Neural progenitor cell (in vitro differentiated cells): ENCODE data around the gene NCBP2L.

Experiments used
- EZH2 ChIP-seq: fragments of 200-600 bp; sonication (generic); IDR thresholded peaks from 2 replicates; pipeline ENCODE4 v1.6.1; 2017; ENCODE audit warnings: antibody characterized with exemption, mild to moderate bottlenecking, moderate library complexity
- EZH2phosphoT487 ChIP-seq: fragments of 200-600 bp; sonication (generic); IDR thresholded peaks from 2 replicates; pipeline ENCODE4 v1.6.1; 2017; ENCODE audit warnings: antibody characterized with exemption
- TF ChIP-seq, protein P1 (sequence below): fragments of 200-600 bp; sonication (generic); IDR thresholded peaks from 2 replicates; pipeline ENCODE4 v1.5.1; 2017; ENCODE audit warnings: antibody characterized with exemption, mild to moderate bottlenecking

- TF ChIP-seq EZH2: no peak
- TF ChIP-seq, protein P1, sequence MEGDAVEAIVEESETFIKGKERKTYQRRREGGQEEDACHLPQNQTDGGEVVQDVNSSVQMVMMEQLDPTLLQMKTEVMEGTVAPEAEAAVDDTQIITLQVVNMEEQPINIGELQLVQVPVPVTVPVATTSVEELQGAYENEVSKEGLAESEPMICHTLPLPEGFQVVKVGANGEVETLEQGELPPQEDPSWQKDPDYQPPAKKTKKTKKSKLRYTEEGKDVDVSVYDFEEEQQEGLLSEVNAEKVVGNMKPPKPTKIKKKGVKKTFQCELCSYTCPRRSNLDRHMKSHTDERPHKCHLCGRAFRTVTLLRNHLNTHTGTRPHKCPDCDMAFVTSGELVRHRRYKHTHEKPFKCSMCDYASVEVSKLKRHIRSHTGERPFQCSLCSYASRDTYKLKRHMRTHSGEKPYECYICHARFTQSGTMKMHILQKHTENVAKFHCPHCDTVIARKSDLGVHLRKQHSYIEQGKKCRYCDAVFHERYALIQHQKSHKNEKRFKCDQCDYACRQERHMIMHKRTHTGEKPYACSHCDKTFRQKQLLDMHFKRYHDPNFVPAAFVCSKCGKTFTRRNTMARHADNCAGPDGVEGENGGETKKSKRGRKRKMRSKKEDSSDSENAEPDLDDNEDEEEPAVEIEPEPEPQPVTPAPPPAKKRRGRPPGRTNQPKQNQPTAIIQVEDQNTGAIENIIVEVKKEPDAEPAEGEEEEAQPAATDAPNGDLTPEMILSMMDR: no peak
- no peak for TF ChIP-seq EZH2phosphoT487
Observed at GRCh38 chrX:107823456-107823855, 45.9 kb downstream of the NCBP2L start.
